Measurements from ENCODE around the gene IPPK.

IPPK gene

DNA sequence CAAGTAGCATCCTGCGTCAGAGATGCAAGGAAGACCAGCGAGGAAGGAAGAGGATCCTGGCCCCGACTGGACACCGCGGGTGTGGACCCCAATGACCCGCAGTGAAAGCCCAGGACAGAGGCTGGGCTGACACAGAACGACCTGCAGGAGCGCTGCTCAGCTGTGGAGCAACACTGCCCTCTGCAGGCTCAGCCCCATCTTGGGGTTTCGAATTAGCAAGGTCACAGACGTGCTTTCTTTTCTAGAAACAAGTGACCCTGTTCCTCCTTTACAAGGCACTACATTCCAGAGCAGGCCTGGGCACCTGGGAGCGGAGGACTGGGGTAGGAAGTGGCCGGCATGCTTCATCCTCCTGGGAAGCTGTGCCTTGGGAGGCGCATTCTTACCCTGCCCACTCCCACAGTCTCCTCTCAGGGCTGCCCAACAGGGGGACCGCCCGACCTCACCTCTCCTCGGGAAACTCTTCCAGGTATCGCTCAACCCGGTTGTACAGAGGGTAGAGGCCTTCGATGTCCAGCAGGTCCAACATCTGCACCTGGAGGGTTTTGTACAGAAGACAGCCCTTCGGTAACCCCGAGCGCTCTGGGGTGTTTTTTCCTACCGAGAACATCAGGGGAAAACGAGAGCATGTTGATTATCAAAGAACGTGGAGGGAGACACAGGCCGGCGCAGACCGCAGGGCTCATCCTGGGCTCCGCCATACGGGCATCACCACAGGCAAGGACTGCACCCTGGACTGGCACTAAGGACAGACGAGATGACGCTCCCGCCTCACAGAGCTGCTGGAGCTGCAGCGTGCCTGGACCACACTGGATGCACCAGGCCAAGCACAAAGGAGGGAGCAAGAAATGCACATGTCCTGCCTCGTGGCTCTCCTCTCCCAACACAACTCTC, 35.0 kb downstream of the IPPK start:
- no peaks in the 10 kb centered on the region for H3K9me3 ChIP-seq (replicated peaks; ENCODE audit: insufficient read depth, low read length)
- no peaks in the 10 kb centered on the region for H3K4me1 ChIP-seq (ENCODE audit: low read length)
- H3K79me2 ChIP-seq (ENCODE audit: low read length): no peaks in the 10 kb centered on the region
- no peaks in the 10 kb centered on the region for H4K20me1 ChIP-seq (ENCODE audit: insufficient read depth, low read length)
- H2AFZ ChIP-seq (ENCODE audit: low read length): no peak overlapping the region
- no peaks in the 10 kb centered on the region for H3K27me3 ChIP-seq (replicated peaks; ENCODE audit: insufficient read depth, low read length)
- TF ChIP-seq EZH2 (optimal IDR thresholded peaks at IDR 0.05; ENCODE audit: low read depth, low read length): no peak
- TF ChIP-seq EZH2phosphoT487 (IDR thresholded peaks at IDR 0.05; ENCODE audit: low read length): no peak
- peak; percentile 98 for TF ChIP-seq CTCF (IDR thresholded peaks at IDR 0.05; ENCODE audit: low read length)
- no peak overlapping the region for H3K4me2 ChIP-seq (ENCODE audit: low read depth, low read length)
- H3K36me3 ChIP-seq (replicated peaks; ENCODE audit: insufficient read depth, low read length): no peaks in the 10 kb centered on the region
- no peaks in the 10 kb centered on the region for H3F3A ChIP-seq (ENCODE audit: insufficient read depth, low read length)
- no peak overlapping the region for H3K9ac ChIP-seq (ENCODE audit: low read length)
- H3K9me2 ChIP-seq (replicated peaks; ENCODE audit: insufficient read depth, low read length): no peaks in the 10 kb centered on the region
- DNase-seq: peak; percentile 71
- H3K4me3 ChIP-seq (ENCODE audit: low read length): no peak overlapping the region
- no peak overlapping the region for H3K27ac ChIP-seq (ENCODE audit: low read length)

GRCh38 chr9:92633614-92634278, 36.2 kb downstream of the IPPK start:
- Histone ChIP-seq H3K9ac (ENCODE audit: low read length) (no peak overlapping the region), H3K27me3 (replicated peaks; ENCODE audit: insufficient read depth, low read length) (no peaks in the 10 kb centered on the region), H3K4me2 (ENCODE audit: low read depth, low read length) (no peak overlapping the region), H3K79me2 (ENCODE audit: low read length) (no peaks in the 10 kb centered on the region), H3K9me2 (replicated peaks; ENCODE audit: insufficient read depth, low read length) (no peaks in the 10 kb centered on the region), H3K4me3 (ENCODE audit: low read length) (no peak overlapping the region), H3K27ac (ENCODE audit: low read length) (no peak overlapping the region), H2AFZ (ENCODE audit: low read length) (no peak overlapping the region), H4K20me1 (ENCODE audit: insufficient read depth, low read length) (no peaks in the 10 kb centered on the region), H3K4me1 (ENCODE audit: low read length) (no peaks in the 10 kb centered on the region), H3K36me3 (replicated peaks; ENCODE audit: insufficient read depth, low read length) (no peaks in the 10 kb centered on the region), H3F3A (ENCODE audit: insufficient read depth, low read length) (no peaks in the 10 kb centered on the region), H3K9me3 (replicated peaks; ENCODE audit: insufficient read depth, low read length) (no peaks in the 10 kb centered on the region)
- TF ChIP-seq EZH2phosphoT487 (IDR thresholded peaks at IDR 0.05; ENCODE audit: low read length) (no peak), CTCF (IDR thresholded peaks at IDR 0.05; ENCODE audit: low read length) (no peak)
- no peak for DNase-seq

DNA sequence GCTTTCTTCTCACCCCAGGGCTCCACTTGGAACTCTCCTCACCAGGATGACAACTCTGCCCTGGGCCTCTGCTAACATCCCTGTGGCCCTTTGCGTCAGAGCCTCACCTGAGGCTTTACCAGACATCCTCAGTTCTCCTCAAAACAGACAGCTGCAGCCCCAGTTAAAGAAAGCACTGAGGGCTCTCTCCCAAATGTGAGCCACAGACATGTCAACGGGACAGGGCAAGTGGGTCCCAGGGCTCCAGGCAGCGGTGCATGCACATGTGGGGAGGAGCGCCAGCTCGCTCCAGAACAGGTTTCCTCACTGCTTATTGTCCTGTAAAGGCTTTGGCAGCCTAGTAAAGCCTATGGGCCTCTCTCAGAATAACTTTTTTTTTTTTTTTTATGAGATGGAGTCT, 37.3 kb downstream of the IPPK start:
- Histone ChIP-seq H3K79me2 (ENCODE audit: low read length) (no peaks in the 10 kb centered on the region), H2AFZ (ENCODE audit: low read length) (no peak overlapping the region), H3K9me3 (replicated peaks; ENCODE audit: insufficient read depth, low read length) (no peaks in the 10 kb centered on the region), H3K36me3 (replicated peaks; ENCODE audit: insufficient read depth, low read length) (no peaks in the 10 kb centered on the region), H3K4me1 (ENCODE audit: low read length) (no peaks in the 10 kb centered on the region), H3K9me2 (replicated peaks; ENCODE audit: insufficient read depth, low read length) (no peaks in the 10 kb centered on the region), H3K27ac (ENCODE audit: low read length) (no peak overlapping the region), H3K4me3 (ENCODE audit: low read length) (no peak overlapping the region), H3F3A (ENCODE audit: insufficient read depth, low read length) (no peaks in the 10 kb centered on the region), H3K4me2 (ENCODE audit: low read depth, low read length) (no peak overlapping the region), H3K27me3 (replicated peaks; ENCODE audit: insufficient read depth, low read length) (no peaks in the 10 kb centered on the region), H4K20me1 (ENCODE audit: insufficient read depth, low read length) (no peaks in the 10 kb centered on the region), H3K9ac (ENCODE audit: low read length) (no peak overlapping the region)
- no peak for TF ChIP-seq EZH2 (optimal IDR thresholded peaks at IDR 0.05; ENCODE audit: low read depth, low read length)
- TF ChIP-seq CTCF (IDR thresholded peaks at IDR 0.05; ENCODE audit: low read length): no peak
- TF ChIP-seq EZH2phosphoT487 (IDR thresholded peaks at IDR 0.05; ENCODE audit: low read length): no peak
- no peak for DNase-seq
